MM.1S (cell line): ENCODE results near the gene CAMK2N1.

Source experiments
- CTCF ChIP-seq: fragments of 300-600 bp; sonication (generic); IDR thresholded peaks from 2 replicates; pipeline ENCODE4 v1.5.1; 2016; ENCODE audit warnings: antibody characterized with exemption, low read length, mixed read lengths
- EZH2phosphoT487 ChIP-seq: fragments of 300-600 bp; sonication (generic); IDR thresholded peaks from 2 replicates; pipeline ENCODE4 v1.6.1; 2018; ENCODE audit warnings: antibody characterized with exemption, low read length

GRCh38 chr1:20437640-20438039 is 48.4 kb downstream of the CAMK2N1 start:
- TF ChIP-seq CTCF: no peak
- no peak for TF ChIP-seq EZH2phosphoT487
